HG03575 (cell line): ENCODE results near the gene NTRK2.
"Not testable (repeated sequence)": the region's sequence is repeated elsewhere in the genome, so short reads cannot be mapped to it uniquely, and the experiment has no call there.

ENCODE experiments used
- ATAC-seq: cut with Tn5 transposase; IDR thresholded peaks from one replicate; pipeline ENCODE4 v1.9.1; 2021; ENCODE audit not compliant: unreplicated experiment, insufficient number of reproducible peaks, low FRiP score; ENCODE audit errors: extremely low read depth

The NTRK2 gene

GRCh38 chr9:85053206-85053786 lies 383.8 kb downstream of the NTRK2 start:
- no peak for ATAC-seq

GRCh38 chr9:85054017-85054416 lies 384.5 kb downstream of the NTRK2 start:
- ATAC-seq: no peak

GRCh38 chr9:85055506-85056202 lies 386.1 kb downstream of the NTRK2 start:
- ATAC-seq: no peak

- ATAC-seq: no peak
These were observed 386.7 kb downstream of the NTRK2 start for GRCh38 chr9:85056203-85056572.

- ATAC-seq: no peak
These were observed 392.4 kb downstream of the NTRK2 start for GRCh38 chr9:85061969-85062368.

GRCh38 chr9:85062385-85063022 lies 393.0 kb downstream of the NTRK2 start:
- ATAC-seq: no peak

GRCh38 chr9:85064811-85065371 lies 395.4 kb downstream of the NTRK2 start:
- no peak for ATAC-seq

GRCh38 chr9:85067792-85068191 lies 398.3 kb downstream of the NTRK2 start:
- ATAC-seq: peak; percentile 63

- ATAC-seq: not testable (repeated sequence)
These were observed 399.9 kb downstream of the NTRK2 start for GRCh38 chr9:85069421-85069820.
